ENCODE results near the gene MCTP1. TPM values are rescaled to one million over a fixed set of nuclear protein-coding genes. Genes with fewer than 3 reads are reported as not detected.

MCTP1 gene
- polyA plus RNA-seq, 1 donor from 2014 or later = 1.9 TPM

DNA sequence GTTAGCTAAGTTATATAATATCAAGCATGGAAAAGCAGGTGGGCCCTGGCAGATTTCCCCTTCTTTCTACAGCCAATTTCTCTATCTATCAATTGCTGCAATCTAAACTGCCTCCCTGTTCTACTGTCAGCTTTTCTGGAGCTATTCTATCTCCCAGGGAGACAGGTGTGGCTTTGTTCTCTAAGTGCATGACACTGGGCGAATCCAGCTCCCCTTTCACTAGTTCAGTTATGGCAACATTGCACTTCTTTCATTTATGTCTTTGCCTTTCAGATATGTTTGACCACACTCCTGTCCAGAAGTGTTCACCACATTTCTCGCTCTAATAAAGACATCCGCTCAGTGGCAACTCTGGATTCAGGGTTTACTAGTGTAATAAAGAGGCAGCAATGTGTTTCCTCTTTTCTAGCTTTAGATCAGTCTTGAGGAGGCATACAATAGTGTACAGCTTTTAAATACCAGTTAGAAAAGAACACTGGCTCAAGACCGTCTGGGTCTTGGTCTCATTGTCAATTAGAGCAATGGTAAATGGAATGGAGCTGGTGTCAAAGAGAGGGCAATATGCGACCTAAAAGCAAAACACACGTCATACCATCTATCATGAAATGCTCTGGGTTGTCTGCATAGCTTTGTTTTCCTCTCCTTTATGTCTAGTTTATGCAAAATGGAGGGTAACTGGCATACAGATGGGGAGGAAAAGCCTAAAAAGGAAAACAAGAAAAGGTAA is 469.4 kb downstream of the MCTP1 start:
- Histone ChIP-seq H3K4me3 (ENCODE audit: low read length) (no peak overlapping the region), H3K27ac (ENCODE audit: low read length) (no peak overlapping the region), H3K9me3 (ENCODE audit: low read length) (peaks cover 4% of the 10 kb centered on the region), H3K27me3 (ENCODE audit: insufficient read depth, low read depth, low read length) (peaks cover 5% of the 10 kb centered on the region), H3K4me2 (ENCODE audit: low read length) (no peak overlapping the region), H4K20me1 (ENCODE audit: insufficient read depth) (no peaks in the 10 kb centered on the region), H3K9ac (ENCODE audit: low read length) (no peak overlapping the region), H3F3A (ENCODE audit: insufficient read depth, low read length, poor library complexity, severe bottlenecking) (no peaks in the 10 kb centered on the region), H3K79me2 (replicated peaks; ENCODE audit: insufficient read depth, low read length) (no peaks in the 10 kb centered on the region), H3K9me2 (ENCODE audit: insufficient read depth, low read length) (no peaks in the 10 kb centered on the region), H2AFZ (ENCODE audit: low read depth, low read length) (no peak overlapping the region), H3K36me3 (ENCODE audit: insufficient read depth, low read length) (no peaks in the 10 kb centered on the region)
- no peak for TF ChIP-seq RAD21 (conservative IDR thresholded peaks at IDR 0.05)
- TF ChIP-seq SMC3 (conservative IDR thresholded peaks at IDR 0.05; ENCODE audit: poor library complexity) = no peak
- no peak for TF ChIP-seq POLR2AphosphoS5 (IDR thresholded peaks at IDR 0.05)
- TF ChIP-seq, protein P1, sequence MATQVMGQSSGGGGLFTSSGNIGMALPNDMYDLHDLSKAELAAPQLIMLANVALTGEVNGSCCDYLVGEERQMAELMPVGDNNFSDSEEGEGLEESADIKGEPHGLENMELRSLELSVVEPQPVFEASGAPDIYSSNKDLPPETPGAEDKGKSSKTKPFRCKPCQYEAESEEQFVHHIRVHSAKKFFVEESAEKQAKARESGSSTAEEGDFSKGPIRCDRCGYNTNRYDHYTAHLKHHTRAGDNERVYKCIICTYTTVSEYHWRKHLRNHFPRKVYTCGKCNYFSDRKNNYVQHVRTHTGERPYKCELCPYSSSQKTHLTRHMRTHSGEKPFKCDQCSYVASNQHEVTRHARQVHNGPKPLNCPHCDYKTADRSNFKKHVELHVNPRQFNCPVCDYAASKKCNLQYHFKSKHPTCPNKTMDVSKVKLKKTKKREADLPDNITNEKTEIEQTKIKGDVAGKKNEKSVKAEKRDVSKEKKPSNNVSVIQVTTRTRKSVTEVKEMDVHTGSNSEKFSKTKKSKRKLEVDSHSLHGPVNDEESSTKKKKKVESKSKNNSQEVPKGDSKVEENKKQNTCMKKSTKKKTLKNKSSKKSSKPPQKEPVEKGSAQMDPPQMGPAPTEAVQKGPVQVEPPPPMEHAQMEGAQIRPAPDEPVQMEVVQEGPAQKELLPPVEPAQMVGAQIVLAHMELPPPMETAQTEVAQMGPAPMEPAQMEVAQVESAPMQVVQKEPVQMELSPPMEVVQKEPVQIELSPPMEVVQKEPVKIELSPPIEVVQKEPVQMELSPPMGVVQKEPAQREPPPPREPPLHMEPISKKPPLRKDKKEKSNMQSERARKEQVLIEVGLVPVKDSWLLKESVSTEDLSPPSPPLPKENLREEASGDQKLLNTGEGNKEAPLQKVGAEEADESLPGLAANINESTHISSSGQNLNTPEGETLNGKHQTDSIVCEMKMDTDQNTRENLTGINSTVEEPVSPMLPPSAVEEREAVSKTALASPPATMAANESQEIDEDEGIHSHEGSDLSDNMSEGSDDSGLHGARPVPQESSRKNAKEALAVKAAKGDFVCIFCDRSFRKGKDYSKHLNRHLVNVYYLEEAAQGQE (IDR thresholded peaks at IDR 0.05; ENCODE audit: borderline replicate concordance) = no peak
- TF ChIP-seq, protein P2, sequence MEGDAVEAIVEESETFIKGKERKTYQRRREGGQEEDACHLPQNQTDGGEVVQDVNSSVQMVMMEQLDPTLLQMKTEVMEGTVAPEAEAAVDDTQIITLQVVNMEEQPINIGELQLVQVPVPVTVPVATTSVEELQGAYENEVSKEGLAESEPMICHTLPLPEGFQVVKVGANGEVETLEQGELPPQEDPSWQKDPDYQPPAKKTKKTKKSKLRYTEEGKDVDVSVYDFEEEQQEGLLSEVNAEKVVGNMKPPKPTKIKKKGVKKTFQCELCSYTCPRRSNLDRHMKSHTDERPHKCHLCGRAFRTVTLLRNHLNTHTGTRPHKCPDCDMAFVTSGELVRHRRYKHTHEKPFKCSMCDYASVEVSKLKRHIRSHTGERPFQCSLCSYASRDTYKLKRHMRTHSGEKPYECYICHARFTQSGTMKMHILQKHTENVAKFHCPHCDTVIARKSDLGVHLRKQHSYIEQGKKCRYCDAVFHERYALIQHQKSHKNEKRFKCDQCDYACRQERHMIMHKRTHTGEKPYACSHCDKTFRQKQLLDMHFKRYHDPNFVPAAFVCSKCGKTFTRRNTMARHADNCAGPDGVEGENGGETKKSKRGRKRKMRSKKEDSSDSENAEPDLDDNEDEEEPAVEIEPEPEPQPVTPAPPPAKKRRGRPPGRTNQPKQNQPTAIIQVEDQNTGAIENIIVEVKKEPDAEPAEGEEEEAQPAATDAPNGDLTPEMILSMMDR (IDR thresholded peaks at IDR 0.05; ENCODE audit: poor library complexity, severe bottlenecking) = no peak
- TF ChIP-seq EZH2 (IDR thresholded peaks at IDR 0.05; ENCODE audit: borderline replicate concordance, insufficient read depth, low read length, poor library complexity, severe bottlenecking) = no peak
- TF ChIP-seq TAF1 (IDR thresholded peaks at IDR 0.05; ENCODE audit: low read depth) = no peak
- no peak for TF ChIP-seq MXI1 (conservative IDR thresholded peaks at IDR 0.05; ENCODE audit: poor library complexity, severe bottlenecking)
- no peak for TF ChIP-seq EP300 (conservative IDR thresholded peaks at IDR 0.05; ENCODE audit: poor library complexity, severe bottlenecking)

DNA sequence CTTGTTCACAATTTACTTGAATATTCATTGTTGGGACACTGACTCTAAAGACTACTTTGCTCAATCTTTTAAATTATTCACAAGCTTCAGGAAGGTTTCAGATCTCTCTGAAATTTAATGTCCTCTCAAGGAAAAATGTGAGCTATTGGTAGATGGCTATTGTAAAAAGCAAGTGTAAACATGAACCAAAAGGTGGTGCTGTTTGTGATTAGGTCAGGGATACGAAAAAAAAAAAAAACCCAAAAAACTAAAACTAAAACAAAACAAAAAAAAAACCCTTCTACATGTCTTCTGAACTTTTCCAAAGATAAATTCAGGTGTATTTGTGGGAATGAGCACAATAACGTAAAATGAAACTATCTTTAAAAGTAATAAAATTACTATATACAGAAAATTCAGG is 472.7 kb downstream of the MCTP1 start:
- TF ChIP-seq EZH2 (IDR thresholded peaks at IDR 0.05; ENCODE audit: borderline replicate concordance, insufficient read depth, low read length, poor library complexity, severe bottlenecking) (no peak), EP300 (conservative IDR thresholded peaks at IDR 0.05; ENCODE audit: poor library complexity, severe bottlenecking) (no peak), RAD21 (conservative IDR thresholded peaks at IDR 0.05) (no peak), POLR2AphosphoS5 (IDR thresholded peaks at IDR 0.05) (no peak), TAF1 (IDR thresholded peaks at IDR 0.05; ENCODE audit: low read depth) (no peak), SMC3 (conservative IDR thresholded peaks at IDR 0.05; ENCODE audit: poor library complexity) (no peak), MXI1 (conservative IDR thresholded peaks at IDR 0.05; ENCODE audit: poor library complexity, severe bottlenecking) (no peak)
- TF ChIP-seq, protein P1 (IDR thresholded peaks at IDR 0.05; ENCODE audit: borderline replicate concordance) = no peak
- TF ChIP-seq, protein P2 (IDR thresholded peaks at IDR 0.05; ENCODE audit: poor library complexity, severe bottlenecking) = no peak
- peaks cover 4% of the 10 kb centered on the region for H3K9me3 ChIP-seq (ENCODE audit: low read length)
- H3K79me2 ChIP-seq (replicated peaks; ENCODE audit: insufficient read depth, low read length) = no peaks in the 10 kb centered on the region
- no peaks in the 10 kb centered on the region for H3F3A ChIP-seq (ENCODE audit: insufficient read depth, low read length, poor library complexity, severe bottlenecking)
- H3K9me2 ChIP-seq (ENCODE audit: insufficient read depth, low read length) = no peaks in the 10 kb centered on the region
- no peak overlapping the region for H3K4me2 ChIP-seq (ENCODE audit: low read length)
- no peak overlapping the region for H3K4me3 ChIP-seq (ENCODE audit: low read length)
- no peak overlapping the region for H2AFZ ChIP-seq (ENCODE audit: low read depth, low read length)
- H3K9ac ChIP-seq (ENCODE audit: low read length) = no peak overlapping the region
- H3K27ac ChIP-seq (ENCODE audit: low read length) = no peak overlapping the region
- no peaks in the 10 kb centered on the region for H4K20me1 ChIP-seq (ENCODE audit: insufficient read depth)
- no peaks in the 10 kb centered on the region for H3K36me3 ChIP-seq (ENCODE audit: insufficient read depth, low read length)
- H3K27me3 ChIP-seq (ENCODE audit: insufficient read depth, low read depth, low read length) = peaks cover 37% of the 10 kb centered on the region

All from neural cell (in vitro differentiated cells).